WTC11 (cell line): Measurements from ENCODE around the gene REC8. TPM values are rescaled to one million over a fixed set of nuclear protein-coding genes. Genes with fewer than 3 reads are reported as not detected.

Source experiments
- ATF1 ChIP-seq: sonication (generic); formaldehyde crosslinking; IDR thresholded peaks from 2 replicates; pipeline ENCODE4 v1.8.1; 2023; ENCODE audit warnings: mild to moderate bottlenecking, moderate library complexity, missing genetic modification reagents
- ATF2 ChIP-seq: sonication (generic); formaldehyde crosslinking; IDR thresholded peaks from 2 replicates; pipeline ENCODE4 v1.8.1; 2022; ENCODE audit warnings: low read depth, missing genetic modification reagents, borderline replicate concordance
- ELF4 ChIP-seq: sonication (generic); formaldehyde crosslinking; IDR thresholded peaks from 2 replicates; pipeline ENCODE4 v1.8.1; 2022; ENCODE audit warnings: low read depth, mild to moderate bottlenecking, moderate library complexity, missing genetic modification reagents
- EMX1 ChIP-seq: fragments of 250-450 bp; sonication (Bioruptor Pico); IDR thresholded peaks from 2 replicates; pipeline ENCODE4 v1.8.0; 2021; ENCODE audit warnings: mild to moderate bottlenecking
- GABPB1 ChIP-seq: sonication (generic); formaldehyde crosslinking; IDR thresholded peaks from 2 replicates; pipeline ENCODE4 v1.8.1; 2023; ENCODE audit warnings: mild to moderate bottlenecking, missing genetic modification reagents
- KAT7 ChIP-seq: sonication (generic); formaldehyde crosslinking; IDR thresholded peaks from 2 replicates; pipeline ENCODE4 v1.8.1; 2023; ENCODE audit warnings: missing genetic modification reagents, mild to moderate bottlenecking, borderline replicate concordance
- MXD4 ChIP-seq: fragments of 250-450 bp; sonication (Bioruptor Pico); IDR thresholded peaks from 2 replicates; pipeline ENCODE4 v1.8.0; 2021; ENCODE audit warnings: mild to moderate bottlenecking, moderate library complexity, borderline replicate concordance
- NR3C1 ChIP-seq: sonication (generic); formaldehyde crosslinking; conservative IDR thresholded peaks from 2 replicates; pipeline ENCODE4 v1.8.1; 2023; ENCODE audit warnings: low read depth, mild to moderate bottlenecking, missing genetic modification reagents
- RELA ChIP-seq: sonication (generic); formaldehyde crosslinking; IDR thresholded peaks from 2 replicates; pipeline ENCODE4 v1.8.1; 2022; ENCODE audit warnings: missing genetic modification reagents, mild to moderate bottlenecking, borderline replicate concordance
- STAT6 ChIP-seq: sonication (generic); formaldehyde crosslinking; conservative IDR thresholded peaks from 2 replicates; pipeline ENCODE4 v1.8.1; 2023; ENCODE audit warnings: mild to moderate bottlenecking, low read depth, missing genetic modification reagents, moderate library complexity
- TEAD1 ChIP-seq: sonication (generic); formaldehyde crosslinking; IDR thresholded peaks from 2 replicates; pipeline ENCODE4 v1.8.0; 2022; ENCODE audit warnings: mild to moderate bottlenecking, missing genetic modification reagents
- TP53 ChIP-seq: sonication (generic); formaldehyde crosslinking; IDR thresholded peaks from 2 replicates; pipeline ENCODE4 v1.8.1; 2023; ENCODE audit warnings: mild to moderate bottlenecking, missing genetic modification reagents
- ZNF138 ChIP-seq: sonication (generic); formaldehyde crosslinking; conservative IDR thresholded peaks from 2 replicates; pipeline ENCODE4 v1.8.1; 2022; ENCODE audit warnings: mild to moderate bottlenecking, moderate library complexity, missing genetic modification reagents
- ZNF281 ChIP-seq: sonication (generic); formaldehyde crosslinking; IDR thresholded peaks from 2 replicates; pipeline ENCODE4 v1.8.0; 2023; ENCODE audit warnings: mild to moderate bottlenecking, missing genetic modification reagents
- ZNF317 ChIP-seq: sonication (generic); formaldehyde crosslinking; IDR thresholded peaks from 2 replicates; pipeline ENCODE4 v1.8.1; 2023; ENCODE audit warnings: low read depth, mild to moderate bottlenecking, moderate library complexity, missing genetic modification reagents, borderline replicate concordance
- ZNF396 ChIP-seq: fragments of 250-450 bp; sonication (Bioruptor Pico); IDR thresholded peaks from 2 replicates; pipeline ENCODE4 v1.8.0; 2021; ENCODE audit warnings: mild to moderate bottlenecking, moderate library complexity, borderline replicate concordance
- total RNA-seq: library from RNA; stranded (reverse); gene quantifications from 3 replicates; pipeline ENCODE4 v1.2.3, GENCODE V29; 2021
- TF ChIP-seq, protein P1 (sequence below): fragments of 250-450 bp; sonication (Bioruptor Pico); IDR thresholded peaks from 2 replicates; pipeline ENCODE4 v2.1.2; 2022; ENCODE audit warnings: mild to moderate bottlenecking, moderate library complexity
- TF ChIP-seq, protein P2 (sequence below): fragments of 250-450 bp; sonication (Bioruptor Pico); conservative IDR thresholded peaks from 2 replicates; pipeline ENCODE4 v1.9.0; 2021; ENCODE audit warnings: mild to moderate bottlenecking
- TF ChIP-seq, protein P3 (sequence below): sonication (generic); formaldehyde crosslinking; IDR thresholded peaks from 2 replicates; pipeline ENCODE4 v1.8.0; 2022; ENCODE audit warnings: mild to moderate bottlenecking, missing genetic modification reagents
- TF ChIP-seq, protein P4 (sequence below): fragments of 250-450 bp; sonication (Bioruptor Pico); IDR thresholded peaks from 2 replicates; pipeline ENCODE4 v1.9.0; 2021; ENCODE audit warnings: mild to moderate bottlenecking
- TF ChIP-seq, protein P5 (sequence below): sonication (generic); formaldehyde crosslinking; IDR thresholded peaks from 2 replicates; pipeline ENCODE4 v1.8.1; 2023; ENCODE audit warnings: mild to moderate bottlenecking, missing genetic modification reagents

REC8 gene
- total RNA-seq, 1 experiment from 2014 or later: 32.2 TPM

- TF ChIP-seq ATF2 (CRISPR knock-in tag) (no peak), ZNF317 (CRISPR knock-in tag) (no peak), MXD4 (no peak), STAT6 (CRISPR knock-in tag) (0 out of 2 replicates have a peak, but pooled peaks have one; percentile 75), EMX1 (CRISPR knock-in tag) (no peak), TEAD1 (CRISPR knock-in tag) (peak; percentile 68), NR3C1 (CRISPR knock-in tag) (peak; percentile 87; the same call in 1 of the 2 replicates), RELA (0 out of 2 replicates have a peak, but pooled peaks have one; percentile 55), ELF4 (CRISPR knock-in tag) (no peak), ZNF138 (CRISPR knock-in tag) (peak; percentile 72; the same call in 1 of the 2 replicates), ZNF396 (no peak), ATF1 (CRISPR knock-in tag) (0 out of 2 replicates have a peak, but pooled peaks have one; percentile 39), TP53 (CRISPR knock-in tag) (peak; percentile 84), KAT7 (CRISPR knock-in tag) (0 out of 2 replicates have a peak, but pooled peaks have one; percentile 59), GABPB1 (CRISPR knock-in tag) (peak; percentile 97), ZNF281 (CRISPR knock-in tag) (no peak)
- TF ChIP-seq, protein P1, sequence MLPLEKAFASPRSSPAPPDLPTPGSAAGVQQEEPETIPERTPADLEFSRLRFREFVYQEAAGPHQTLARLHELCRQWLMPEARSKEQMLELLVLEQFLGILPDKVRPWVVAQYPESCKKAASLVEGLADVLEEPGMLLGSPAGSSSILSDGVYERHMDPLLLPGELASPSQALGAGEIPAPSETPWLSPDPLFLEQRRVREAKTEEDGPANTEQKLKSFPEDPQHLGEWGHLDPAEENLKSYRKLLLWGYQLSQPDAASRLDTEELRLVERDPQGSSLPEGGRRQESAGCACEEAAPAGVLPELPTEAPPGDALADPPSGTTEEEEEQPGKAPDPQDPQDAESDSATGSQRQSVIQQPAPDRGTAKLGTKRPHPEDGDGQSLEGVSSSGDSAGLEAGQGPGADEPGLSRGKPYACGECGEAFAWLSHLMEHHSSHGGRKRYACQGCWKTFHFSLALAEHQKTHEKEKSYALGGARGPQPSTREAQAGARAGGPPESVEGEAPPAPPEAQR (CRISPR knock-in tag): no peak
- TF ChIP-seq, protein P2, sequence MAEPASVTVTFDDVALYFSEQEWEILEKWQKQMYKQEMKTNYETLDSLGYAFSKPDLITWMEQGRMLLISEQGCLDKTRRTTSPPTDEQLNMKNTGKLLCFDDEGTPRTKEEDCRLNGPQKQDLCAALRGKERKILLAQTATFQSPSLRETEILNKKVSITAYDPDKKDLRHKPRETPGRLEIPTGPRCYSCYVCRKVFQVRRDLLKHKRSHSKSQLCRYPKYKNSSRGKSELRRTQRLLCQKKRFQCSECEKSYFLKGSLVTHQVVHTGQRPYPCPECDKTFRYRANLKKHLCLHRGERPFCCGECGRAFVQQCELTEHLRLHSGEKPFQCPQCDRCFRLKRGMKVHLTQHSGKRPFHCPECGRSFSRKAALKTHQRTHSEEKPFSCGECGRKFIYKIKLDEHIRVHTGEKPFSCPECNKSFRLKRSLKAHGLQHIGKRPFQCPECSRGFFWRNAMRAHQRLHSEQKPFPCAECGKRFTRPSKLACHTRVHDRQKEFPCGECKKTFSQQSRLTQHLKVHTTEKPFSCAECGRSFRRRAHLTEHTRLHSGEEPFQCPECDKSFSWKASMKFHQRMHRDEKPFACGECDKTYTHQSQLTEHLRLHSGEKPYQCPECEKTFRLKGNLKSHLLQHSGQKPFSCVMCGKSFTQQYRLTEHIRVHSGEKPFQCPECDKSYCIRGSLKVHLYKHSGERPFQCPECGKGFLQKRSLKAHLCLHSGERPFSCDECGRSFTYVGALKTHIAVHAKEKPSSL (CRISPR knock-in tag): no peak
- TF ChIP-seq, protein P3, sequence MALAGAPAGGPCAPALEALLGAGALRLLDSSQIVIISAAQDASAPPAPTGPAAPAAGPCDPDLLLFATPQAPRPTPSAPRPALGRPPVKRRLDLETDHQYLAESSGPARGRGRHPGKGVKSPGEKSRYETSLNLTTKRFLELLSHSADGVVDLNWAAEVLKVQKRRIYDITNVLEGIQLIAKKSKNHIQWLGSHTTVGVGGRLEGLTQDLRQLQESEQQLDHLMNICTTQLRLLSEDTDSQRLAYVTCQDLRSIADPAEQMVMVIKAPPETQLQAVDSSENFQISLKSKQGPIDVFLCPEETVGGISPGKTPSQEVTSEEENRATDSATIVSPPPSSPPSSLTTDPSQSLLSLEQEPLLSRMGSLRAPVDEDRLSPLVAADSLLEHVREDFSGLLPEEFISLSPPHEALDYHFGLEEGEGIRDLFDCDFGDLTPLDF (CRISPR knock-in tag): no peak
- TF ChIP-seq, protein P4, sequence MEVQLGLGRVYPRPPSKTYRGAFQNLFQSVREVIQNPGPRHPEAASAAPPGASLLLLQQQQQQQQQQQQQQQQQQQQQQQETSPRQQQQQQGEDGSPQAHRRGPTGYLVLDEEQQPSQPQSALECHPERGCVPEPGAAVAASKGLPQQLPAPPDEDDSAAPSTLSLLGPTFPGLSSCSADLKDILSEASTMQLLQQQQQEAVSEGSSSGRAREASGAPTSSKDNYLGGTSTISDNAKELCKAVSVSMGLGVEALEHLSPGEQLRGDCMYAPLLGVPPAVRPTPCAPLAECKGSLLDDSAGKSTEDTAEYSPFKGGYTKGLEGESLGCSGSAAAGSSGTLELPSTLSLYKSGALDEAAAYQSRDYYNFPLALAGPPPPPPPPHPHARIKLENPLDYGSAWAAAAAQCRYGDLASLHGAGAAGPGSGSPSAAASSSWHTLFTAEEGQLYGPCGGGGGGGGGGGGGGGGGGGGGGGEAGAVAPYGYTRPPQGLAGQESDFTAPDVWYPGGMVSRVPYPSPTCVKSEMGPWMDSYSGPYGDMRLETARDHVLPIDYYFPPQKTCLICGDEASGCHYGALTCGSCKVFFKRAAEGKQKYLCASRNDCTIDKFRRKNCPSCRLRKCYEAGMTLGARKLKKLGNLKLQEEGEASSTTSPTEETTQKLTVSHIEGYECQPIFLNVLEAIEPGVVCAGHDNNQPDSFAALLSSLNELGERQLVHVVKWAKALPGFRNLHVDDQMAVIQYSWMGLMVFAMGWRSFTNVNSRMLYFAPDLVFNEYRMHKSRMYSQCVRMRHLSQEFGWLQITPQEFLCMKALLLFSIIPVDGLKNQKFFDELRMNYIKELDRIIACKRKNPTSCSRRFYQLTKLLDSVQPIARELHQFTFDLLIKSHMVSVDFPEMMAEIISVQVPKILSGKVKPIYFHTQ (CRISPR knock-in tag): no peak
- TF ChIP-seq, protein P5, sequence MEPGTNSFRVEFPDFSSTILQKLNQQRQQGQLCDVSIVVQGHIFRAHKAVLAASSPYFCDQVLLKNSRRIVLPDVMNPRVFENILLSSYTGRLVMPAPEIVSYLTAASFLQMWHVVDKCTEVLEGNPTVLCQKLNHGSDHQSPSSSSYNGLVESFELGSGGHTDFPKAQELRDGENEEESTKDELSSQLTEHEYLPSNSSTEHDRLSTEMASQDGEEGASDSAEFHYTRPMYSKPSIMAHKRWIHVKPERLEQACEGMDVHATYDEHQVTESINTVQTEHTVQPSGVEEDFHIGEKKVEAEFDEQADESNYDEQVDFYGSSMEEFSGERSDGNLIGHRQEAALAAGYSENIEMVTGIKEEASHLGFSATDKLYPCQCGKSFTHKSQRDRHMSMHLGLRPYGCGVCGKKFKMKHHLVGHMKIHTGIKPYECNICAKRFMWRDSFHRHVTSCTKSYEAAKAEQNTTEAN (CRISPR knock-in tag): peak; percentile 69; the same call in 1 of the 2 replicates
Observed at GRCh38 chr14:24188251-24189058, 16.6 kb downstream of the REC8 start, which contains the start of gene IPO4 (continued).
